Measurements from ENCODE around the gene USH2A. TPM values are rescaled to one million over a fixed set of nuclear protein-coding genes. Genes with fewer than 3 reads are reported as not detected.
"Not testable (repeated sequence)": the region's sequence is repeated elsewhere in the genome, so short reads cannot be mapped to it uniquely, and the experiment has no call there.

Gene USH2A
- total RNA-seq, 2 experiments from 2014 or later: not detected

DNA sequence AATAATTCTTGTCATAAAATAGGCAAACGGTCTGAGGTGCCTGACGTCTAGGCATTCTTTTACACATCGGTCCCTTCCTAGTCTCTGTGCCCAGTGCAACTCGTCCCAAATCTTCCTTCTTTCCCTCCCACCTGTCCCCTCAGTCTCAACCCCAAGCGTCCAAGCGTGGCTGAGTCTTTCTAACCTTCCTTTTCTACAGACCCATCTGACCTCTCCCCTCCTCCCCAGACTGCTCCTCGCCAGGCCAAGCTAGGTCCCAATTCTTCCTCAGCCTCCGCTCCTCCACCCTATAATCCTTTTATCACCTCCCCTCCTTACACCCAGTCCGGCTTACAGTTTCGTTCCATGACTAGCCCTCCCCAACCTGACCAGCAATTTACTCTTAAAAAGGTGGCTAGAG lies 413.8 kb downstream of the USH2A start:
- H3K27me3 Mint-ChIP-seq; DNase-seq; H3K36me3 Mint-ChIP-seq (ENCODE audit: low read depth); H3K4me1 Mint-ChIP-seq; H3K4me3 Mint-ChIP-seq; CTCF ChIA-PET; POLR2A ChIA-PET; H3K9me3 Mint-ChIP-seq; H3K27ac Mint-ChIP-seq: not testable (repeated sequence)

DNA sequence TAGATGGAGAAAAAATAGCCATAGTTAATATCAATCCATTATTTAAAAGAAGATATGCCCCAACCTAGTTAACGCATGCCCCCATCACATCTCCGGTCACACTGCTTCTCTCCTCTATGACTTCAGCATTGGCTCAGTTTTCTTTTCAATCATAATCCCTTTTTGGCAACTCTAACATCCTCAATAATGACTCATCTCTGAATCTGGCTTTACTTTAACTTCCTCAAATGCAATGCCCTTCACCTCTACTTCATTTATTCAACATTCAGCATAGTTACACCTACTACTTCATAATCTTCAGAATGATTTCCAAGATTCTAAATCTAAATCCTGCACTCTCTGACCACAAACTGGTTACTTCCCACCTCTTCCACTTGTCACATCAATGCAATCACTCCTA lies 417.3 kb downstream of the USH2A start:
- ChIA-PET POLR2A (no interaction called here), CTCF (no interaction called here)
- Mint-ChIP-seq H3K36me3 (ENCODE audit: low read depth) (no peaks in the 10 kb centered on the region), H3K27ac (no peak overlapping the region), H3K4me1 (no peaks in the 10 kb centered on the region), H3K4me3 (no peak overlapping the region), H3K27me3 (no peaks in the 10 kb centered on the region), H3K9me3 (no peaks in the 10 kb centered on the region)
- DNase-seq: no peak

DNA sequence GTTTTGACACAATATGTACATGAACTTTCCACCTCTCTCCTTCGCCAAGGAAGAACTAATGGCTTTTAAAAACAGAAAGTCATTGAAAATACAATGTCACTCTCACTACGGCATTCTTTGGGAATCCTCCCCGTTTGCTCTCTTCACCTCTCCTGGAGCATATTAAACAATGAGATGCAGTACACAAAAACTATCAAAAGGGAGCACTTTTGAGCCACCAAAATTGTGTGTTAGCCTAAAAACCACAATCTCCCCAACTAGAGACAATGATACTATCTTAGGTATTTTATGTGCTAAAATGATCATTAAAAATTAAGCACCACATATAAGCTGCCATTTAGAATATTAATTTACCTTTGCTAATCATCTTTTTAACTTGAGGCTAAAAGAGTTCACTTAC lies 430.6 kb downstream of the USH2A start:
- no peak for DNase-seq
- no peaks in the 10 kb centered on the region for H3K4me1 Mint-ChIP-seq
- no peaks in the 10 kb centered on the region for H3K9me3 Mint-ChIP-seq
- H3K4me3 Mint-ChIP-seq: no peak overlapping the region
- H3K36me3 Mint-ChIP-seq (ENCODE audit: low read depth): no peaks in the 10 kb centered on the region
- POLR2A ChIA-PET: no interaction called here
- no peaks in the 10 kb centered on the region for H3K27me3 Mint-ChIP-seq
- CTCF ChIA-PET: no interaction called here
- H3K27ac Mint-ChIP-seq: no peak overlapping the region

DNA sequence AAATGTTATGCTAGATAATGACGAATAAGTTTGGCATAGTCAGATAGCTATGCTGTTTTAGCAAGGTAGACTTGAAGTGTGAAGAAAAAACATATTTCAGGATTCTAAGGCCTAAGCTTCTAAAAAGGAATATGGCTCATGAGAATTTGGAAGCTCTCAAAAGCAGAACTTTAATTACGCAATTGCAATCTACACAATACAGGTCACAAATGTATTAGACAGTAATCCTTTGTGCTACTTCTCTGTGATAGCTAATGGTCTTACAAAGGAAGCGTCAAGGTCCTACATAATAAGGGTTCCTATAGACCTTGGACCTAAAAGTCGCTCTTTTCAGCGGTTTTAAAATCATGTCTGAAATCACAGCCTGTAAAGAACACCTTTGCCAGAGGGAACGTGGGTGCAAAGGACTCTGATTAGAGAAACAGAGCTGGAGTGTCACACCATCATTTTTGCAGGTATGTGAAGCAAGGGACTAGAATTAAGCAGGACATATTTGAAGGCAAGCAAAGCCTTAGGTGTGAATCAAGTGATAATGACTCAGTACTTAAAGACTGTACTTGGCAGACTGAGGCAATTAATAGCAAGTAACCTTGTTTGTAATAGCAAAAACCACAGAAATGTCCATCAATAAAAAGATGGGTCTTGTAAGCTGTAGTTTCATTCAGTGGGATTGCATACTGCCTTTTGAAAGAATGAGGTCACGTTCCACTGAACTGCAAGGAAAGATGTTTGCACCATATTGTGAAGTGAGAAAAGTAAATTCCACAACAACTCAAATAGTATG lies 436.0 kb downstream of the USH2A start:
- Mint-ChIP-seq H3K36me3 (ENCODE audit: low read depth) (no peaks in the 10 kb centered on the region), H3K27ac (no peak overlapping the region), H3K4me3 (no peak overlapping the region), H3K9me3 (peaks cover 2% of the 10 kb centered on the region), H3K27me3 (no peaks in the 10 kb centered on the region), H3K4me1 (no peaks in the 10 kb centered on the region)
- no peak for DNase-seq
- ChIA-PET POLR2A (no interaction called here), CTCF (no interaction called here)

GRCh38 chr1:215986401-215986800 lies 436.8 kb downstream of the USH2A start:
- Mint-ChIP-seq H3K4me3 (no peak overlapping the region), H3K27ac (no peak overlapping the region), H3K27me3 (no peaks in the 10 kb centered on the region), H3K9me3 (peaks cover 2% of the 10 kb centered on the region), H3K4me1 (no peaks in the 10 kb centered on the region), H3K36me3 (ENCODE audit: low read depth) (no peaks in the 10 kb centered on the region)
- DNase-seq: no peak
- POLR2A ChIA-PET: no interaction called here
- CTCF ChIA-PET: no interaction called here

GRCh38 chr1:215983680-215984079 lies 439.6 kb downstream of the USH2A start:
- Mint-ChIP-seq H3K4me3 (no peak overlapping the region), H3K36me3 (ENCODE audit: low read depth) (no peaks in the 10 kb centered on the region), H3K27me3 (no peaks in the 10 kb centered on the region), H3K4me1 (no peaks in the 10 kb centered on the region), H3K9me3 (peaks cover 2% of the 10 kb centered on the region), H3K27ac (no peak overlapping the region)
- CTCF ChIA-PET: no interaction called here
- DNase-seq: no peak
- POLR2A ChIA-PET: no interaction called here

DNA sequence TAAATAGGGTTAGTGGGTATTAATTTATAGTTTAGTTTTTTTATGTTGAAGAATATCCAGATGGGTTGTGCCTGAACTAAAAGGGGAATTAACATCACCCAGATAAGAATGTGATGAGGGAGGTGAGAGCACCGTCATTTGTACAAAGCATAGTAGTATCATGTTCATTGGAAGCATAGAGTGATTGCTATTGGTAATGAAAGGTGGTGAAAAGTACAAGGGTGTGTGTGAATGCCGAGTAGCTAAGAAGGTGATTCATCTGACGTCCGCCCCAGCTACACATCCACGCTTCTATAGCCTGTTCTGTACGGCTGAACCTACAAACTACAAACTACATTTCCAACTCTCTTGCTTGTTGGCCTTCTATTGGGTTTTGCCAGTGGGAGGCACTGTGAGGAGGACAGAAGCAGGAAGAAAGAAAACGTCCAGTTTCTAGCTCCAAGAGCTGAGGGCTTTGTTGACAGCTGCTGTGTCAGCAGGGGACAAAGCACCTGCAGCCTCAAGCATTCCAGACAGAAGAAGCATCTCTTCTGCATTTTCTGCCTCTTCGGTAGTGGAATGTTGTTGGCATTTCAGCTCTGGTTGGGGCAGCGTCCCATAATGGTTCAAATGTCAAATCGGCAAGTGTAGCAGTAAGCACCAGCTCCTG lies 451.3 kb downstream of the USH2A start:
- Mint-ChIP-seq H3K27ac (no peak overlapping the region), H3K9me3 (no peaks in the 10 kb centered on the region), H3K4me1 (no peaks in the 10 kb centered on the region), H3K4me3 (no peak overlapping the region), H3K36me3 (ENCODE audit: low read depth) (no peaks in the 10 kb centered on the region), H3K27me3 (no peaks in the 10 kb centered on the region)
- POLR2A ChIA-PET: no interaction called here
- DNase-seq: no peak
- CTCF ChIA-PET: no interaction called here

DNA sequence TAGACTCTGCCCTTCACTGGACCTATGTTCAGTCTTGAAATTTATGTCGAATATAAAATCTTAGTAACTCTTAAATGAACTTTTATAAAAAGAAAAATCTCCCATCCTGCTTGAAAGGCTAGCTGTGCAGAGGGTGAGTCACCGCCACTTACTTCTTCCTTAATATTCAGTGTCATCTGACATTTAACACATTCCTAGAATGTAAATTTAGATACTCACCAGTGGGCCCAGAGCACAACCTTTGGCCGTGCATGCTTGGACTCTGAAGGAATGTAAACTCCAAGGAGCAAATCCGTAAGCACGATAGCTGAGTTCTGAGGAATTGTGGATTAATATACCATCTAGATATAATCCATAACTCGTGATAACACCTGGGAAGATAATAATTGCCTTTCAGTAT lies 452.8 kb downstream of the USH2A start:
- CTCF ChIA-PET: no interaction called here
- Mint-ChIP-seq H3K9me3 (no peaks in the 10 kb centered on the region), H3K4me3 (no peak overlapping the region), H3K4me1 (no peaks in the 10 kb centered on the region), H3K36me3 (ENCODE audit: low read depth) (no peaks in the 10 kb centered on the region), H3K27me3 (no peaks in the 10 kb centered on the region), H3K27ac (no peak overlapping the region)
- POLR2A ChIA-PET: no interaction called here
- no peak for DNase-seq

GRCh38 chr1:215963621-215964020 lies 459.6 kb downstream of the USH2A start:
- Mint-ChIP-seq H3K9me3 (no peaks in the 10 kb centered on the region), H3K27me3 (no peaks in the 10 kb centered on the region), H3K4me3 (no peak overlapping the region), H3K36me3 (ENCODE audit: low read depth) (no peaks in the 10 kb centered on the region), H3K4me1 (no peaks in the 10 kb centered on the region), H3K27ac (no peak overlapping the region)
- CTCF ChIA-PET: no interaction called here
- DNase-seq: no peak
- POLR2A ChIA-PET: no interaction called here

- Mint-ChIP-seq H3K36me3 (ENCODE audit: low read depth) (no peaks in the 10 kb centered on the region), H3K27ac (no peak overlapping the region), H3K27me3 (no peaks in the 10 kb centered on the region), H3K4me3 (no peak overlapping the region), H3K4me1 (no peaks in the 10 kb centered on the region), H3K9me3 (no peaks in the 10 kb centered on the region)
- DNase-seq: no peak
- ChIA-PET POLR2A (no interaction called here), CTCF (no interaction called here)
These were observed 460.2 kb downstream of the USH2A start for GRCh38 chr1:215963040-215963439.

DNA sequence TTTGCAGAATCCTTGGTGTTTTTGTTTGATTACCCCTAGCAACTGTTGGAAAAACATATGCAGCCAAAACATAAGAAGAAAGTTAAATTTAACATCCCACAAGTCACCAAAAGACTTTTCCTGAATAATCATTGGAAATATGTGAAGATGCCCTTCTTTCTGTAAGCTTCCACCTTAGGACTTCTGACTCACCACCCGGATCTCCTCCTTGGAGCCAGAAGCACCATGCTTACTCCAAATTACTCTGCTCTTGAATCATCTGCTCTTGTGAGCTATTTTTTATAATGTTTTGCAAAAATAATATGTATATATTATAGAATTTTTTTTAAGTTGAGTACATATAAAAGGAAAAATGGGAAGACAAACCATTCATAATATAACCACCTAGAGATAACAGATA lies 464.4 kb downstream of the USH2A start:
- Mint-ChIP-seq H3K27me3 (no peaks in the 10 kb centered on the region), H3K4me1 (no peaks in the 10 kb centered on the region), H3K36me3 (ENCODE audit: low read depth) (no peaks in the 10 kb centered on the region), H3K9me3 (no peaks in the 10 kb centered on the region), H3K27ac (no peak overlapping the region), H3K4me3 (no peak overlapping the region)
- CTCF ChIA-PET: no interaction called here
- POLR2A ChIA-PET: no interaction called here
- no peak for DNase-seq

DNA sequence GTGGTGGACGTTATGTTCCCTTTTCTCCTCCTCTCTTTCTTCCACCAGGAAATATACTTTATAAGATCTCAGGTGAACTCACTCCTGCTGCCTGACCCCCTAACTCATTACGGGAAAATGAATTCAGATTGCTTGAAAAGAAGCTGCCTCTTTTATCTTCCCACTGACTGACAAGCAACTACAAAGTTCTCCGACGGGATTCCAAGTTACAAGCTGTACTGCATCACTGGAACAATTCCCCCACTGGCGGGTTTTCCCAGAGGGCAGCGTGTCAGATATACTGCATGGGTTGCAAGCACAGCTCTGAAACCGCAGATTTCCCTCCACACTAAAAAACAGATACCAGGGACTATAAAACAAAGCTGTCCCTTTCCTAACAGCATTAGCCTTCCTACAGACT lies 465.6 kb downstream of the USH2A start:
- no peaks in the 10 kb centered on the region for H3K4me1 Mint-ChIP-seq
- no peaks in the 10 kb centered on the region for H3K27me3 Mint-ChIP-seq
- no peak for DNase-seq
- POLR2A ChIA-PET: no interaction called here
- H3K27ac Mint-ChIP-seq: no peak overlapping the region
- H3K36me3 Mint-ChIP-seq (ENCODE audit: low read depth): no peaks in the 10 kb centered on the region
- no peak overlapping the region for H3K4me3 Mint-ChIP-seq
- H3K9me3 Mint-ChIP-seq: no peaks in the 10 kb centered on the region
- CTCF ChIA-PET: no interaction called here

- no peak for DNase-seq
- H3K4me3 Mint-ChIP-seq: no peak overlapping the region
- no peaks in the 10 kb centered on the region for H3K4me1 Mint-ChIP-seq
- ChIA-PET CTCF (no interaction called here), POLR2A (no interaction called here)
- no peak overlapping the region for H3K27ac Mint-ChIP-seq
- no peaks in the 10 kb centered on the region for H3K9me3 Mint-ChIP-seq
- no peaks in the 10 kb centered on the region for H3K27me3 Mint-ChIP-seq
- no peaks in the 10 kb centered on the region for H3K36me3 Mint-ChIP-seq (ENCODE audit: low read depth)
These were observed 490.7 kb downstream of the USH2A start for GRCh38 chr1:215932558-215932957.

DNA sequence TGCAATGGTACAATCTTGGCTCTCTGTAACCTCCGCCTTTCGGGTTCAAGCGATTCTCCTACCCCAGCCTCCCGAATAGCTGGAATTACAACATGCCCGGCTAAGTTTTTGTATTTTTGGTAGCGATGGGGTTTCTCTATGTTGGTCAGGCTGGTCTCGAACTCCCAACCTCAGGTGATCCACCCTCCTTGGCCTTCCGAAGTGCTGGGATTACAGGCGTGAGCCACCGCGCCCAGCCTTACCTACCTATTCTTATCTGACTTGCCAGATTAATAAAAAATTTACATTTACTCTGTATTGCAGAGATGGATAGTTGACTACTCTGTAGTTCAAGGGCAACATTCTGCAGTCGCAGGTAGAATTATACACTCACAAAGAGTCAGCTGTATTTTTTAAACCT lies 496.6 kb downstream of the USH2A start:
- H3K4me3 Mint-ChIP-seq: no peak overlapping the region
- H3K27ac Mint-ChIP-seq: no peak overlapping the region
- no peak for DNase-seq
- CTCF ChIA-PET: no interaction called here
- no peaks in the 10 kb centered on the region for H3K4me1 Mint-ChIP-seq
- no peaks in the 10 kb centered on the region for H3K36me3 Mint-ChIP-seq (ENCODE audit: low read depth)
- no peaks in the 10 kb centered on the region for H3K9me3 Mint-ChIP-seq
- no peaks in the 10 kb centered on the region for H3K27me3 Mint-ChIP-seq
- POLR2A ChIA-PET: no interaction called here

Data from activated CD4-positive, alpha-beta T cell treated with anti-CD3 and anti-CD28 coated beads, Interleukin-2, amount 10 ng/mL, durations not matched to agents 7 days and 5 days (primary cell).